Neural crest cell (in vitro differentiated cells): ENCODE data around the gene KIFAP3. TPM values are rescaled to one million over a fixed set of nuclear protein-coding genes. Genes with fewer than 3 reads are reported as not detected.

Experiments used
- DNase-seq: peaks from one replicate; pipeline ENCODE4 v3.0.0; 2021; ENCODE audit warnings: low read depth, mixed read lengths, low spot score
- H3K27ac Mint-ChIP-seq: one replicate; pipeline ENCODE4 v1.8.0; 2021; ENCODE audit warnings: mild to moderate bottlenecking, mixed read lengths; ENCODE audit not compliant: unreplicated experiment
- H3K27me3 Mint-ChIP-seq: 2 replicates; pipeline ENCODE4 v1.8.0; 2021; ENCODE audit warnings: low read depth, mild to moderate bottlenecking, mixed read lengths
- H3K36me3 Mint-ChIP-seq: 2 replicates; pipeline ENCODE4 v1.8.0; 2021; ENCODE audit warnings: low read depth, mild to moderate bottlenecking, mixed read lengths
- H3K4me1 Mint-ChIP-seq: 2 replicates; pipeline ENCODE4 v1.8.0; 2021; ENCODE audit warnings: mixed read lengths
- H3K4me3 Mint-ChIP-seq: one replicate; pipeline ENCODE4 v1.8.0; 2021; ENCODE audit warnings: mild to moderate bottlenecking, mixed read lengths
- H3K9me3 Mint-ChIP-seq: 2 replicates; pipeline ENCODE4 v1.8.0; 2021; ENCODE audit warnings: mixed read lengths
- CTCF ChIP-seq: fragments of 200-600 bp; sonication (generic); conservative IDR thresholded peaks from 2 replicates; pipeline ENCODE4 v1.5.0; 2021; ENCODE audit warnings: antibody characterized with exemption, mild to moderate bottlenecking
- total RNA-seq: library from RNA; stranded (reverse); gene quantifications from 2 replicates; pipeline ENCODE4 v1.2.1, GENCODE V29; 2021

The KIFAP3 gene
- total RNA-seq, 1 donor from 2014 or later, result 19.6 TPM

DNA sequence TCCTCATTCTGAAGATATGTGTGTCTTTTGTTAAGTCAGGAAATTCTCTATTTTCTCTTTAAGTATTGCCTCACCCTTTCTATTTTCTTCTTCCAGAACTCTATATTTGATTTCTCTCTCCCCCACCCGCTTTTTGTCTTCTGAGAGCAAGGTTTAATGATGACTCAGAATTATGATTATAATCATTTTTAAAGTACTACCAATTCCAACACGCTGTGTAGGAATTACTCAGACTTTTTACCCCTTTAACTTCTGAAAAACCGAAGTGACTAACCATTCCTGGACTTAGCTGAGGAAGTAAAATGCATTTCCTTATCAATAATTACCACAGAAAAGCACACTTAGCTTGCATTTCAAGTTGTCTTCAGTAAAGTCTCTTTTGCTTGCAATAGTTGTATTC is 160.0 kb downstream of the KIFAP3 start:
- Mint-ChIP-seq H3K4me1 (no peaks in the 10 kb centered on the region), H3K27me3 (no peaks in the 10 kb centered on the region), H3K36me3 (peaks cover 2% of the 10 kb centered on the region), H3K9me3 (no peaks in the 10 kb centered on the region), H3K27ac (no peak overlapping the region), H3K4me3 (no peak overlapping the region)
- no peak for DNase-seq
- TF ChIP-seq CTCF, result no peak

- no peaks in the 10 kb centered on the region for H3K36me3 Mint-ChIP-seq
- H3K27ac Mint-ChIP-seq, result no peak overlapping the region
- H3K4me1 Mint-ChIP-seq, result no peaks in the 10 kb centered on the region
- H3K27me3 Mint-ChIP-seq, result peaks cover 3% of the 10 kb centered on the region
- DNase-seq, result no peak
- H3K9me3 Mint-ChIP-seq, result peaks cover 2% of the 10 kb centered on the region
- no peak for TF ChIP-seq CTCF
- H3K4me3 Mint-ChIP-seq, result no peak overlapping the region
Measured at GRCh38 chr1:169909499-169909898, 165.0 kb downstream of the KIFAP3 start.

DNA sequence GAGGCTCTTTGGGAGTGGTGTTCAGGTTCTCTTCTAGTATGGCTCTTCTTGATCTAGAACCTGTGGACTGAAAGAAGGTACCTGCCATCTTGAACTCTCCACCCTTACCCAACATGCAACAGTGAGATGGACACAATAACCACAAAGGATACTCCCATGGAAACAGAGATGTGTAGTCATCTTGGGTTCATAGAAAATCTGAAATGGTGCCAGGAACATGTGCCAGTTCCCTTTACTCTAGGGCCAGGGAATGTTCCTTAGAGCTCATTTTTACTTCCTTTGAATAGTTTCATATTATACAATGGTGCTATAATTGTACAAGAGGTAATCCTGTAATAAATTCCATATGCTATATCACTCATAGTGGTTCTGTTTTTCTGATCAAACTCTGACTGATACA is 167.6 kb downstream of the KIFAP3 start:
- Mint-ChIP-seq H3K4me1 (no peaks in the 10 kb centered on the region), H3K9me3 (peaks cover 2% of the 10 kb centered on the region), H3K36me3 (no peaks in the 10 kb centered on the region), H3K4me3 (no peak overlapping the region), H3K27me3 (peaks cover 16% of the 10 kb centered on the region), H3K27ac (no peak overlapping the region)
- TF ChIP-seq CTCF, result no peak
- no peak for DNase-seq

DNA sequence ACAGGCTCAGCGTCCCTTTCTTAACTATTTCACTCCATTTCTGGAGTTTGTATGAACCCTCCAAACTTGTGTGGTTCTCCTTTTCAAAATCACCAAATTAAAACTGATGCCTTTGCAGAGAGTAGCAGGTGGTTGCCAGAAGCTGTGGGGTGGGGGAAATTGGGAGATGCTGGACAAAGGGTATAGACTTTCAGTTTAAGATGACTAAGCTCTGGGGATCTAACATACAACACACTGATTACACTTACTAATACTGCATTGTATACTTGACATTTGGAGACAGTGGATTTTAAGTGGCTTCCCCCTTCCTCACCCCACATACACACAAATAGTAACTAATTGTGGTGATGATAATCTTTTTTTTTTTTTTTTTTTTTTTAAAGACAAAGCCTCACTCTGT is 169.7 kb downstream of the KIFAP3 start:
- H3K36me3 Mint-ChIP-seq, result no peaks in the 10 kb centered on the region
- H3K9me3 Mint-ChIP-seq, result peaks cover 2% of the 10 kb centered on the region
- H3K27me3 Mint-ChIP-seq, result peaks cover 30% of the 10 kb centered on the region
- H3K27ac Mint-ChIP-seq, result no peak overlapping the region
- no peak for DNase-seq
- H3K4me3 Mint-ChIP-seq, result no peak overlapping the region
- H3K4me1 Mint-ChIP-seq, result no peaks in the 10 kb centered on the region
- TF ChIP-seq CTCF, result no peak

GRCh38 chr1:169902751-169903150 is 171.7 kb downstream of the KIFAP3 start:
- no peaks in the 10 kb centered on the region for H3K36me3 Mint-ChIP-seq
- H3K4me1 Mint-ChIP-seq, result no peaks in the 10 kb centered on the region
- H3K4me3 Mint-ChIP-seq, result no peak overlapping the region
- no peak for DNase-seq
- H3K9me3 Mint-ChIP-seq, result peaks cover 2% of the 10 kb centered on the region
- TF ChIP-seq CTCF, result no peak
- peaks cover 46% of the 10 kb centered on the region for H3K27me3 Mint-ChIP-seq
- no peak overlapping the region for H3K27ac Mint-ChIP-seq

- no peak overlapping the region for H3K4me3 Mint-ChIP-seq
- DNase-seq, result no peak
- H3K9me3 Mint-ChIP-seq, result peaks cover 2% of the 10 kb centered on the region
- peaks cover 61% of the 10 kb centered on the region for H3K27me3 Mint-ChIP-seq
- H3K27ac Mint-ChIP-seq, result no peak overlapping the region
- no peak for TF ChIP-seq CTCF
- no peaks in the 10 kb centered on the region for H3K4me1 Mint-ChIP-seq
- no peaks in the 10 kb centered on the region for H3K36me3 Mint-ChIP-seq
Measured at GRCh38 chr1:169901115-169901514, 173.4 kb downstream of the KIFAP3 start.
